Sigmoid colon (tissue), 7 donors: ENCODE results near the gene EFEMP2. TPM values are rescaled to one million over a fixed set of nuclear protein-coding genes. Genes with fewer than 3 reads are reported as not detected.

Source experiments
- DNase-seq: peaks from one replicate; pipeline ENCODE4 v3.0.0-alpha.2; 2019
- H3K27ac ChIP-seq, 4 donors: fragments of 200-600 bp; sonication (generic); one replicate each; pipeline ENCODE4 v1.5.1; 2016 to 2019; ENCODE audit warnings: mild to moderate bottlenecking in 1 of 4
- H3K27me3 ChIP-seq, 3 donors: fragments of 200-600 bp; sonication (generic); one replicate each; pipeline ENCODE4 v1.5.1; 2019; ENCODE audit warnings: mild to moderate bottlenecking in 1 of 3
- H3K36me3 ChIP-seq, 4 donors: fragments of 200-600 bp; sonication (generic); one replicate each; pipeline ENCODE4 v1.5.1; 2016 to 2019
- H3K4me1 ChIP-seq, 4 donors: fragments of 200-600 bp; sonication (generic); one replicate each; pipeline ENCODE4 v1.5.1; 2017 to 2019
- H3K4me3 ChIP-seq, 4 donors: fragments of 200-600 bp; sonication (generic); one replicate each; pipeline ENCODE4 v1.5.1; 2017 to 2019; ENCODE audit warnings: mild to moderate bottlenecking in 2 of 4, moderate library complexity in 1 of 4
- H3K9me3 ChIP-seq, 4 donors: fragments of 200-600 bp in 3 of 4; sonication (generic) in 3 of 4; one replicate each; pipeline versions ENCODE4 v1.5.1 to v1.6.1; 2013 to 2019
- EP300 ChIP-seq, 4 donors: sonication (generic); formaldehyde crosslinking; IDR thresholded peaks; one replicate each; pipeline ENCODE4 v1.6.1; 2017; ENCODE audit warnings: antibody characterized with exemption in 4 of 4
- POLR2A ChIP-seq, 2 donors: fragments of 450-650 bp; IDR thresholded peaks; one replicate each; pipeline ENCODE4 v1.6.1; 2016; ENCODE audit warnings: antibody characterized with exemption in 2 of 2, mild to moderate bottlenecking in 2 of 2, moderate library complexity in 2 of 2
- POLR2AphosphoS5 ChIP-seq, 4 donors: sonication (generic); formaldehyde crosslinking; IDR thresholded peaks; one replicate each; pipeline ENCODE4 v1.6.1; 2017; ENCODE audit warnings: antibody characterized with exemption in 4 of 4
- WGBS, 2 donors: extraction: QIAGEN DNeasy Blood & Tissue Kit; methylation state at CpG; one replicate each; pipeline ENCODE4 v1.1.7; 2013; 5-methylcytosine and 5-hydroxymethylcytosine counted together
- intact Hi-C: fragments of 100-400 bp; cut with DNase I; formaldehyde crosslinking; loops from one replicate; pipeline ENCODE4 v1.15.1; 2023
- polyA plus RNA-seq, 3 donors: library from polyadenylated mRNA; stranded (reverse); fragments of 200-250 nt; gene quantifications; one replicate each; pipeline ENCODE4 v1.2.3, GENCODE V29; 2013
- total RNA-seq, 4 donors: library from RNA; depleted of rRNA; stranded (reverse); fragments of >200 nt; gene quantifications; one replicate each; pipeline ENCODE4 v1.1.0, GENCODE V29; 2016
- TF ChIP-seq, protein P1 (sequence below), 4 experiments: fragments of 450-650 bp in 3 of 4; fragments of 200-600 bp in 1 of 4; IDR thresholded peaks; one replicate each; pipeline ENCODE4 v1.5.1; 2016 to 2019; ENCODE audit warnings: antibody characterized with exemption in 4 of 4, mild to moderate bottlenecking in 3 of 4, moderate library complexity in 2 of 4
- donor health status: healthy with polysubstance abuse.
- donor health status: Bipolar disorder and iron deficiency.
- donor health status: healthy.

Gene EFEMP2
- total and polyA plus RNA-seq, 7 donors: 8.6 to 120 (median 71.7) TPM

DNA sequence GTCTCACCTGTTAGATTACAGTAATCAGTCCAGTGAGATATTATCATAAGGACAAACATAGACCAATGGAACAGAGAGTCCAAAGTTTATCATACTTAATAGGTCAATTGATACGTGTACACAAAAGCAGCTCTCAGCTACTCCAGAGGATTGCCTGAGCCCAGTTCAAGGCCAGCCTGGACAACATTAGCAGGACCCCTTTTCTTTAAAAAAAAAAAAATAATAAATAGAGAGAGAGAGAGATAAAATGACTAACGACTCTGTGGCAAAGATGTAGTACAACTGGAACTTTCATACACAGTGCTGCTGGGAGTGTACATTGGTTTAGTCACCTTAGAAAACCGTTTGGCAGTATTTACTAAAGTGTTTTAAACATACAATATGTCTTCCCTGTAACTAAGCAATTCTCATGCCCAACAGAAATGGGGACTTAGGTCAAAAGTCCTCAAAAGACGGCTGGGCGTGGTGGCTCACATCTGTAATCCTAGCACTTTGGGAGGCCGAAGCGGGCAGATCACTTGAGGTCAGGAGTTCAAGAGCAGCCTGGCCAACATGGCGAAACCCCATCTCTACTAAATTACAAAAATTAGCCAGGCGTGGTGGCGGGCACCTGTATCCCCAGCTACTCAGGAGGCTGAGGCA lies 28.2 kb downstream of the EFEMP2 start:
- H3K4me3 ChIP-seq: no peak overlapping the region
- no peak overlapping the region for H3K27ac ChIP-seq
- DNase-seq: no peak
- no peaks in the 10 kb centered on the region for H3K36me3 ChIP-seq
- TF ChIP-seq EP300 (IDR thresholded peaks at IDR 0.05): no peak
- TF ChIP-seq POLR2AphosphoS5 (IDR thresholded peaks at IDR 0.05): no peak
- no peak for TF ChIP-seq POLR2A (IDR thresholded peaks at IDR 0.05)
- TF ChIP-seq, protein P1, sequence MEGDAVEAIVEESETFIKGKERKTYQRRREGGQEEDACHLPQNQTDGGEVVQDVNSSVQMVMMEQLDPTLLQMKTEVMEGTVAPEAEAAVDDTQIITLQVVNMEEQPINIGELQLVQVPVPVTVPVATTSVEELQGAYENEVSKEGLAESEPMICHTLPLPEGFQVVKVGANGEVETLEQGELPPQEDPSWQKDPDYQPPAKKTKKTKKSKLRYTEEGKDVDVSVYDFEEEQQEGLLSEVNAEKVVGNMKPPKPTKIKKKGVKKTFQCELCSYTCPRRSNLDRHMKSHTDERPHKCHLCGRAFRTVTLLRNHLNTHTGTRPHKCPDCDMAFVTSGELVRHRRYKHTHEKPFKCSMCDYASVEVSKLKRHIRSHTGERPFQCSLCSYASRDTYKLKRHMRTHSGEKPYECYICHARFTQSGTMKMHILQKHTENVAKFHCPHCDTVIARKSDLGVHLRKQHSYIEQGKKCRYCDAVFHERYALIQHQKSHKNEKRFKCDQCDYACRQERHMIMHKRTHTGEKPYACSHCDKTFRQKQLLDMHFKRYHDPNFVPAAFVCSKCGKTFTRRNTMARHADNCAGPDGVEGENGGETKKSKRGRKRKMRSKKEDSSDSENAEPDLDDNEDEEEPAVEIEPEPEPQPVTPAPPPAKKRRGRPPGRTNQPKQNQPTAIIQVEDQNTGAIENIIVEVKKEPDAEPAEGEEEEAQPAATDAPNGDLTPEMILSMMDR (IDR thresholded peaks at IDR 0.05): no peak
- H3K27me3 ChIP-seq: no peaks in the 10 kb centered on the region
- intact Hi-C loops: no loop called here
- WGBS, 2 donors: 32 to 73% methylated on average over 10 of the region's 10 CpGs
- H3K4me1 ChIP-seq: no peaks in the 10 kb centered on the region
- no peaks in the 10 kb centered on the region for H3K9me3 ChIP-seq

DNA sequence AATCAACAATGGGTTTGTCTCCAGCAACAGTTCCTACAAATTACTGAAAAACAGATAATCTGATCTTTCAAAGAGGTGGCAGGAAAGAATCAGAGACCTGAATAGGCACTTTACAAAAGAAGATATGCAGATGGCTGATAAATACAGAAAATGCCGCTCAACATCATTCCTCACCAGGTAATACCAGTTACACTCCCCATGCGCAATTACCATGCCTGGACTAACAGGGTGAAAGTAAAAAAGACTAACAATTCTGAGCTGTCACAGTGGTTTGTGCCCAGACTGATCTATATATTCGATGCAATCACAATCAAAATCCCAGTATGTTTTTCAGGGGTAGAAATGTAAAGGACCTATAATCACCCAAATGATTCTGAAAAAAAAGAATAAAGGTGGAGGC lies 28.8 kb downstream of the EFEMP2 start:
- intact Hi-C loops: no loop called here
- no peaks in the 10 kb centered on the region for H3K36me3 ChIP-seq
- H3K27me3 ChIP-seq: no peaks in the 10 kb centered on the region
- H3K4me3 ChIP-seq: no peak overlapping the region
- no peak for DNase-seq
- H3K4me1 ChIP-seq: no peaks in the 10 kb centered on the region
- no peaks in the 10 kb centered on the region for H3K9me3 ChIP-seq
- H3K27ac ChIP-seq: no peak overlapping the region
- WGBS, 2 donors: 35 to 89% methylated on average over 3 of the region's 3 CpGs
- no peak for TF ChIP-seq POLR2AphosphoS5 (IDR thresholded peaks at IDR 0.05)
- TF ChIP-seq POLR2A (IDR thresholded peaks at IDR 0.05): no peak
- TF ChIP-seq, protein P1 (IDR thresholded peaks at IDR 0.05): no peak
- TF ChIP-seq EP300 (IDR thresholded peaks at IDR 0.05): no peak

DNA sequence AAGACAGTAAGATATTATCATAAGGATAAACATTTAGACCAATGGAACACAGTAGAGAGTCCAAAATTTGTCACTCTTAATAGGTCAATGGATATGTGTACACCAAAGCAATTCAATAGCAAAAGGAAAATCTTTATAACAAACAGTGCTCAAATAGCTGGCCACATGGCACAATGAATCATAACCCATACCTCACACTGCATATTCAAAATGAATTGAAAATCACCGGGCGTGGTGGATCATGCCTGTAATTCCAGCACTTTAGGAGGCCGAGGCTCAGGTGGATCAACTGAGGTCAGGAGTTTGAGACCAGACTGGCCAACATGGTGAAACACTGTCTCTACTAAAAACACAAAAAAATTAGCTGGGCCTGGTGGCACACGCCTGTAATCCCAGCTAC lies 30.5 kb downstream of the EFEMP2 start:
- no peaks in the 10 kb centered on the region for H3K27me3 ChIP-seq
- H3K36me3 ChIP-seq: no peaks in the 10 kb centered on the region
- no peaks in the 10 kb centered on the region for H3K4me1 ChIP-seq
- 63 to 87% methylated on average over 4 of the region's 4 CpGs for WGBS, 2 donors
- H3K9me3 ChIP-seq: no peaks in the 10 kb centered on the region
- no peak overlapping the region for H3K4me3 ChIP-seq
- no peak for TF ChIP-seq POLR2AphosphoS5 (IDR thresholded peaks at IDR 0.05)
- no peak for TF ChIP-seq POLR2A (IDR thresholded peaks at IDR 0.05)
- no peak for TF ChIP-seq EP300 (IDR thresholded peaks at IDR 0.05)
- TF ChIP-seq, protein P1 (IDR thresholded peaks at IDR 0.05): no peak
- DNase-seq: peak; percentile 13
- intact Hi-C loops: no loop called here
- no peak overlapping the region for H3K27ac ChIP-seq

DNA sequence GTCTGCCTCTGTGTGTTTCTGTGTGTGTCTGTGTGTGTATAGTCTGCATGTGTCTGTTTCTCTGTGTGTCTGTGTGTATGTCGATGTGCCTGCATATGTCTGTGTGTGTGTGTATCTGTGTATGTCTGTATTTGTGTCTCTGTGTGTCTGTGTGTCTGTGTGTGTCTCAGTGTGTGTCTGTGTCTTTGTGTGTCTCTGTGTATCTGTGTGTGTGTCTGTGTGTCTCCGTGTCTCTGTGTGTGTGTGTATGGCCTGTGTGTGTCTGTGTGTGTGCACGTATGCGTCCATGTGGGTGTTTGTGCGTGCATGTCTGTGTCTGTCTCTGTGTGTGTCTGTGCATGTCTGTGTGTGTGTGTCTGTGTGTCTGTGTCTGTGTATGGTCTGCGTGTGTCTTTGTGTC lies 38.4 kb downstream of the EFEMP2 start:
- H3K4me3 ChIP-seq: peak overlapping the region; percentile 36 to 65 (median 58)
- TF ChIP-seq POLR2AphosphoS5 (IDR thresholded peaks at IDR 0.05) (no peak), POLR2A (IDR thresholded peaks at IDR 0.05) (no peak), EP300 (IDR thresholded peaks at IDR 0.05) (no peak)
- TF ChIP-seq, protein P1 (IDR thresholded peaks at IDR 0.05): no peak
- peaks cover 0 to 21% (median 16%) of the 10 kb centered on the region in 4 donors for H3K4me1 ChIP-seq
- no peaks in the 10 kb centered on the region for H3K27me3 ChIP-seq
- no peaks in the 10 kb centered on the region for H3K9me3 ChIP-seq
- H3K36me3 ChIP-seq: no peaks in the 10 kb centered on the region
- DNase-seq: no peak
- H3K27ac ChIP-seq: no peak overlapping the region
- 5 to 51% methylated on average over 6 of the region's 6 CpGs for WGBS, 2 donors
- intact Hi-C loops: no loop called here
